Trophoblast cell (in vitro differentiated cells and primary cell): Measurements from ENCODE around the gene PAIP1.

Experiments
- DNase-seq, 2 donors: peaks; one replicate each; pipeline ENCODE4 v3.0.0-alpha.2; 2016
- H2AFZ ChIP-seq: 2 replicates; pipeline ENCODE4 v1.6.1; 2013; ENCODE audit warnings: low read length, moderate library complexity, mild to moderate bottlenecking; ENCODE audit not compliant: insufficient read depth, poor library complexity
- H2AK5ac ChIP-seq: 2 replicates; pipeline ENCODE4 v1.6.1; 2013; ENCODE audit warnings: mild to moderate bottlenecking, low read length
- H2BK120ac ChIP-seq: 2 replicates; pipeline ENCODE4 v1.6.1; 2013; ENCODE audit warnings: low read length, mild to moderate bottlenecking, moderate library complexity; ENCODE audit not compliant: insufficient read depth, poor library complexity
- H2BK12ac ChIP-seq: 2 replicates; pipeline ENCODE4 v1.6.1; 2013; ENCODE audit warnings: mild to moderate bottlenecking, low read length, moderate library complexity
- H2BK5ac ChIP-seq: 2 replicates; pipeline ENCODE4 v1.6.1; 2013; ENCODE audit warnings: low read length, low read depth, moderate library complexity, mild to moderate bottlenecking; ENCODE audit not compliant: poor library complexity
- H3K14ac ChIP-seq: 2 replicates; pipeline ENCODE4 v1.6.1; 2013; ENCODE audit warnings: mild to moderate bottlenecking, low read length
- H3K18ac ChIP-seq: 2 replicates; pipeline ENCODE4 v1.6.1; 2013; ENCODE audit warnings: mild to moderate bottlenecking, low read length
- H3K23ac ChIP-seq: 2 replicates; pipeline ENCODE4 v1.6.1; 2013; ENCODE audit warnings: low read length
- H3K27ac ChIP-seq: 2 replicates; pipeline ENCODE4 v1.5.1; 2013; ENCODE audit warnings: low read depth, mild to moderate bottlenecking, inconsistent platforms, low read length, moderate library complexity
- H3K27me3 ChIP-seq: 2 replicates; pipeline ENCODE4 v1.6.1; 2013; ENCODE audit warnings: inconsistent platforms, mild to moderate bottlenecking, low read length, moderate library complexity; ENCODE audit not compliant: insufficient read depth
- H3K36me3 ChIP-seq, 2 experiments: 1 replicate in 1 of 2; 2 replicates in 1 of 2; pipeline ENCODE4 v1.6.1; 2013; ENCODE audit warnings: low read length in 2 of 2, mild to moderate bottlenecking in 2 of 2, moderate library complexity in 1 of 2; ENCODE audit not compliant: insufficient read depth in 2 of 2, control insufficient read depth in 1 of 2
- H3K4ac ChIP-seq: 2 replicates; pipeline ENCODE4 v1.6.1; 2013; ENCODE audit warnings: low read depth, mild to moderate bottlenecking, low read length, moderate library complexity
- H3K4me1 ChIP-seq, 2 experiments: 1 replicate in 1 of 2; 2 replicates in 1 of 2; pipeline ENCODE4 v1.6.1; 2013; ENCODE audit warnings: low read length in 2 of 2, mild to moderate bottlenecking in 2 of 2, moderate library complexity in 1 of 2; ENCODE audit not compliant: insufficient read depth in 2 of 2, control insufficient read depth in 1 of 2
- H3K4me2 ChIP-seq: 2 replicates; pipeline ENCODE4 v1.6.1; 2013; ENCODE audit warnings: inconsistent platforms, mild to moderate bottlenecking, low read length, moderate library complexity
- H3K4me3 ChIP-seq: 2 replicates; pipeline ENCODE4 v1.5.1; 2013; ENCODE audit warnings: mild to moderate bottlenecking, low read depth, low read length, inconsistent platforms
- H3K79me1 ChIP-seq: one replicate; pipeline ENCODE4 v1.6.1; 2013; ENCODE audit warnings: low read length
- H3K79me2 ChIP-seq: 2 replicates; pipeline ENCODE4 v1.6.1; 2013; ENCODE audit warnings: low read length, mild to moderate bottlenecking; ENCODE audit not compliant: control insufficient read depth, insufficient read depth, poor library complexity
- H3K9ac ChIP-seq: 2 replicates; pipeline ENCODE4 v1.6.1; 2013; ENCODE audit warnings: mild to moderate bottlenecking, low read length
- H3K9me3 ChIP-seq: 2 replicates; pipeline ENCODE4 v1.6.1; 2013; ENCODE audit warnings: low read depth, mild to moderate bottlenecking, control low read depth, inconsistent platforms, low read length; ENCODE audit not compliant: insufficient read depth
- H4K12ac ChIP-seq: 2 replicates; pipeline ENCODE4 v1.6.1; 2013; ENCODE audit warnings: low read depth, mild to moderate bottlenecking, low read length, moderate library complexity
- H4K8ac ChIP-seq: 2 replicates; pipeline ENCODE4 v1.6.1; 2013; ENCODE audit warnings: low read depth, mild to moderate bottlenecking, low read length, moderate library complexity
- H4K91ac ChIP-seq: one replicate; pipeline ENCODE4 v1.6.1; 2013; ENCODE audit warnings: low read depth, mild to moderate bottlenecking, low read length, moderate library complexity
- WGBS: extraction: QIAGEN DNeasy Blood & Tissue Kit; methylation state at CpG from one replicate; pipeline ENCODE4 v1.1.7; 2013; ENCODE audit warnings: missing lambda C conversion rate; ENCODE audit not compliant: insufficient read length, insufficient coverage; ENCODE audit errors: extremely low coverage; 5-methylcytosine and 5-hydroxymethylcytosine counted together

PAIP1 gene

GRCh38 chr5:43555895-43556606 lies 826 bp downstream of the PAIP1 start:
- Histone ChIP-seq H3K9me3 (no peaks in the 10 kb centered on the region), H3K4ac (peak overlapping the region; percentile 100), H3K36me3 (peaks cover 1 to 2% of the 10 kb centered on the region in 2 experiments), H2BK5ac (peak overlapping the region; percentile 98), H2AK5ac (peak overlapping the region; percentile 100), H3K79me1 (peaks cover 11% of the 10 kb centered on the region), H4K8ac (peak overlapping the region; percentile 100), H3K4me3 (peak overlapping the region; percentile 100), H3K23ac (no peak overlapping the region), H3K27ac (peak overlapping the region; percentile 97), H4K91ac (peak overlapping the region; percentile 99), H3K9ac (peak overlapping the region; percentile 100), H3K27me3 (no peaks in the 10 kb centered on the region), H2BK12ac (peak overlapping the region; percentile 35), H3K14ac (peak overlapping the region; percentile 100), H4K12ac (peak overlapping the region; percentile 99), H3K4me2 (peak overlapping the region; percentile 89), H2BK120ac (peak overlapping the region; percentile 99), H3K79me2 (peaks cover 12% of the 10 kb centered on the region), H2AFZ (peak overlapping the region; percentile 100), H3K18ac (peak overlapping the region; percentile 100), H3K4me1 (peaks cover 2 to 3% of the 10 kb centered on the region in 2 experiments)
- DNase-seq = peak; percentile 1 to 35
- no CpG with 5 or more reads among the region's 44 CpGs for WGBS

DNA sequence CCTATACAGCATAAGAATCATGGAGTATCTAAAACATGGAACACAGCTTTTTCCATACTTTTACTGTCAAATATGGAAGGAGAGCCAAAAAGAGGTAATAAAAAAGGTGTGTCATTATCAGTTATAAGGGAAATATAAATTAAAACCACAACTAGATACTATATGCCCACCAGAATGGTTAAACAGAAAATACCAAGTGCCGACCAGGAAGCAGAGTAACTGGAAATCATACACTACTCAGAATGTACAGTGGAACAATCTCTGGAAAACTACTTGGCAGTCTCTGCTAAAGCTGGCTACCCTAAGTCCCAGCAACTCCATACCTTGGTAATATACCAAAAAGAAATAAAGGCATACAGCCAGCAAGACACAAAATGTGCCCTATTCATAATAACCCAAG lies 2.4 kb downstream of the PAIP1 start:
- Histone ChIP-seq H3K79me1 (peaks cover 11% of the 10 kb centered on the region), H3K79me2 (peaks cover 12% of the 10 kb centered on the region), H2BK5ac (no peak overlapping the region), H4K8ac (no peak overlapping the region), H3K18ac (no peak overlapping the region), H3K9ac (no peak overlapping the region), H3K36me3 (peaks cover 3 to 5% of the 10 kb centered on the region in 2 experiments), H3K4me3 (no peak overlapping the region), H4K91ac (no peak overlapping the region), H3K4ac (peak overlapping the region; percentile 97), H2BK120ac (no peak overlapping the region), H3K4me1 (peaks cover 0 to 2% of the 10 kb centered on the region in 2 experiments), H4K12ac (no peak overlapping the region), H2AFZ (no peak overlapping the region), H3K9me3 (no peaks in the 10 kb centered on the region), H2BK12ac (no peak overlapping the region), H2AK5ac (no peak overlapping the region), H3K23ac (no peak overlapping the region), H3K27ac (no peak overlapping the region), H3K14ac (no peak overlapping the region), H3K27me3 (no peaks in the 10 kb centered on the region), H3K4me2 (peak overlapping the region; percentile 37)
- no peak for DNase-seq
- WGBS = no CpG with 5 or more reads among the region's 1 CpG

DNA sequence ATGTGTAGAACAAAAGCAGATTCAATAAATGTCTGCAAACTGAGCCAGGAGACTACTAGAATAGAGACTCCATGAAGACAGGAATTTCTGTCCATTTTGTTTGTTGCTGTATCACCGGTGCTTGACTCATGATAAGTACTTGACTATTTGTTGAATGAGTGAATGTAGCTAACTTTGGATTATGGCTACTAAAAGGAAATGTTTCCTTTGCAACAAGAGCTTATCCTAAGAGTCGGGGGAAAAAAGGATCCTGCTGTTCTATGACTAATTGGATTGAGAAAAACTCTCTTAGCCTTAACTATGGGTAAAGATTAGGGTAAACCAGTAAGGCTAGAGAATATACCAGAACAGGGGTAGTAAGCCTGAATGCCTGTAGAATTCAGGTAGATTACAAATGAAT lies 3.5 kb downstream of the PAIP1 start:
- Histone ChIP-seq H3K23ac (no peak overlapping the region), H3K4me3 (no peak overlapping the region), H3K36me3 (peaks cover 6 to 11% of the 10 kb centered on the region in 2 experiments), H3K79me1 (peaks cover 11% of the 10 kb centered on the region), H3K14ac (no peak overlapping the region), H4K12ac (no peak overlapping the region), H2AK5ac (no peak overlapping the region), H2AFZ (no peak overlapping the region), H3K9me3 (no peaks in the 10 kb centered on the region), H3K4me2 (no peak overlapping the region), H2BK5ac (no peak overlapping the region), H2BK120ac (no peak overlapping the region), H4K8ac (no peak overlapping the region), H3K4me1 (peaks cover 0 to 2% of the 10 kb centered on the region in 2 experiments), H3K18ac (no peak overlapping the region), H3K9ac (no peak overlapping the region), H3K79me2 (peaks cover 12% of the 10 kb centered on the region), H4K91ac (no peak overlapping the region), H3K27ac (no peak overlapping the region), H2BK12ac (no peak overlapping the region), H3K27me3 (no peaks in the 10 kb centered on the region), H3K4ac (peak overlapping the region; percentile 79)
- no peak for DNase-seq
- WGBS = no CpG with 5 or more reads among the region's 2 CpGs

DNA sequence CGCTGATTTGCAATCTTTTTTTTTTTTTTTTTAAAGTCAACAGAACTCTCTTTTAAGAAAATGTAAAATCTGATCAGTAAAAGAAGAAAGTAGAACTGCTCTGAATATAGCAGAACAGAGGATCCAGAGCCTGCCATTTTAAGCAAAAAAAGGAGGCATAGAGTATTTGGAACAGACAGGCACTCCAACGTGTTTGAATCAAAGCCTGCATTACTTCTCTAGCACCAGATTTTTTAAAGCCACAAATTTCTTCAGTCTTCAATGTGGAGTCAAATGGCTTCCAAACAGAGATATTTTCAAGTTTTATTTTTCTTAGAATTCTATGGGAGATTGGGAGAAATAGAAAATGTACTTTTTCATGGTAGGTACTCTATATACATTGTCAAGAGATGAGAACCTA lies 5.1 kb downstream of the PAIP1 start:
- H3K9ac ChIP-seq = no peak overlapping the region
- DNase-seq = no peak
- H2BK12ac ChIP-seq = no peak overlapping the region
- no peak overlapping the region for H3K18ac ChIP-seq
- H3K4ac ChIP-seq = no peak overlapping the region
- peaks cover 8% of the 10 kb centered on the region for H3K79me1 ChIP-seq
- no peak overlapping the region for H4K8ac ChIP-seq
- no peak overlapping the region for H2BK120ac ChIP-seq
- H2AK5ac ChIP-seq = no peak overlapping the region
- H3K79me2 ChIP-seq = peaks cover 10% of the 10 kb centered on the region
- H4K91ac ChIP-seq = no peak overlapping the region
- no peak overlapping the region for H2AFZ ChIP-seq
- H3K27ac ChIP-seq = no peak overlapping the region
- no peak overlapping the region for H4K12ac ChIP-seq
- H3K4me1 ChIP-seq = no peaks in the 10 kb centered on the region
- no peak overlapping the region for H3K14ac ChIP-seq
- H3K4me2 ChIP-seq = no peak overlapping the region
- no peaks in the 10 kb centered on the region for H3K9me3 ChIP-seq
- no peak overlapping the region for H3K23ac ChIP-seq
- no peak overlapping the region for H3K4me3 ChIP-seq
- no CpG with 5 or more reads among the region's 2 CpGs for WGBS
- H2BK5ac ChIP-seq = no peak overlapping the region
- peaks cover 7 to 18% of the 10 kb centered on the region in 2 experiments for H3K36me3 ChIP-seq
- no peaks in the 10 kb centered on the region for H3K27me3 ChIP-seq
